Measurements from ENCODE around the gene SMG6.
A peak's percentile ranks its signal among the peaks of the same experiment; 100 is the strongest.

SMG6 gene

DNA sequence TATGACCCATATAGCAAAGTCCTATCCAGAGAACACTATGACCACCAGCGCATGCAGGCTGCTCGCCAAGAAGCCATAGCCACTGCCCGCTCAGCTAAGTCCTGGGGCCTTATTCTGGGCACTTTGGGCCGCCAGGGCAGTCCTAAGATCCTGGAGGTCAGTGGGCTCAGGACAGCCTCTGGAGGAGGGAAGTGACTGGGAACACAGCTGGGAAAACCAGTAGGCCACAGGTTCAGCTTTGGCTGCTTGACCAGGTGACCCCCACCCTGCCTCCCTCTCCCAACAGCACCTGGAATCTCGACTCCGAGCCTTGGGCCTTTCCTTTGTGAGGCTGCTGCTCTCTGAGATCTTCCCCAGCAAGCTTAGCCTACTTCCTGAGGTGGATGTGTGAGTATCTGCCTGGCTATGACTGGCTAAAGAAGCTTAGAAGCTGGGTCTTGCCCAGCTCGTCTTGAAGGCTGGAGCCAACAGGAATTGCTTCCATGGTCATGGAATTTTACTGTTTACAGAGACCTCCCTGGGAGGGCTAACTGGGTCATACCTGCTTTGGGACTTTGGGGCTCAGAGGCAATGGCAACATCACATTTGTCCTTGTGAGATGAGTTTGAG is 263.3 kb downstream of the SMG6 start:
- H3K27ac ChIP-seq (ENCODE audit: low read depth, low read length), result no peak overlapping the region
- no peak overlapping the region for H3K9ac ChIP-seq (ENCODE audit: low read depth, low read length)
- H3K9me3 ChIP-seq (ENCODE audit: control insufficient read depth, insufficient read depth, low read length), result no peaks in the 10 kb centered on the region
- H3K27me3 ChIP-seq (ENCODE audit: control insufficient read depth, insufficient read depth, low read length), result peaks cover 6% of the 10 kb centered on the region; the same call in 1 of the 2 replicates
- peaks cover 15% of the 10 kb centered on the region for H3K36me3 ChIP-seq (ENCODE audit: control insufficient read depth, insufficient read depth, low read length)
- H3K4me1 ChIP-seq (ENCODE audit: control insufficient read depth, insufficient read depth, low read length), result 0 out of 2 replicates have a peak, but pooled peaks cover 3% of the 10 kb centered on the region
- H3K4me3 ChIP-seq (ENCODE audit: low read depth, low read length), result no peak overlapping the region

DNA sequence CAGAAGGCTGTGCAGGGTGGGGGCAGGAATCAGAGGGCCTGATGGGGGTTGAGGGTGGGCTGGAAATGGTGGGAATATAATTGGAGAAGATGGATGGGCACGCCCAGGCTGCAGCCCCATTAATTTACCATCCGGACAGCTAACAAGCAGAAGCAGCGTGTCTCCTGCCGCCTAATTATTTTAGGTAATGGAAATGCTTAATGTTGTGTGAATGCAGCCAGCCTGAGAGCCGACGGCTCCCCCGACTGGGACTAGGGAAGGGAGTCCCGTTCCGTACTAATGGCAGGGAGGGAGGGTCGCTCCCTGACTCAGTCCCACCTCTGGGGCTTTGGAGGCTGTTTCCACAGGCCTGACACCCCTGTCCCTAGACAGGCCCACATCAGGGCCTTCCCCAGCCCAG is 266.4 kb downstream of the SMG6 start:
- Histone ChIP-seq H3K4me3 (ENCODE audit: low read depth, low read length) (no peak overlapping the region), H3K27ac (ENCODE audit: low read depth, low read length) (no peak overlapping the region), H3K9ac (ENCODE audit: low read depth, low read length) (no peak overlapping the region), H3K36me3 (ENCODE audit: control insufficient read depth, insufficient read depth, low read length) (peaks cover 2% of the 10 kb centered on the region), H3K27me3 (ENCODE audit: control insufficient read depth, insufficient read depth, low read length) (peaks cover 6% of the 10 kb centered on the region; the same call in 1 of the 2 replicates), H3K9me3 (ENCODE audit: control insufficient read depth, insufficient read depth, low read length) (no peaks in the 10 kb centered on the region), H3K4me1 (ENCODE audit: control insufficient read depth, insufficient read depth, low read length) (no peaks in the 10 kb centered on the region)

DNA sequence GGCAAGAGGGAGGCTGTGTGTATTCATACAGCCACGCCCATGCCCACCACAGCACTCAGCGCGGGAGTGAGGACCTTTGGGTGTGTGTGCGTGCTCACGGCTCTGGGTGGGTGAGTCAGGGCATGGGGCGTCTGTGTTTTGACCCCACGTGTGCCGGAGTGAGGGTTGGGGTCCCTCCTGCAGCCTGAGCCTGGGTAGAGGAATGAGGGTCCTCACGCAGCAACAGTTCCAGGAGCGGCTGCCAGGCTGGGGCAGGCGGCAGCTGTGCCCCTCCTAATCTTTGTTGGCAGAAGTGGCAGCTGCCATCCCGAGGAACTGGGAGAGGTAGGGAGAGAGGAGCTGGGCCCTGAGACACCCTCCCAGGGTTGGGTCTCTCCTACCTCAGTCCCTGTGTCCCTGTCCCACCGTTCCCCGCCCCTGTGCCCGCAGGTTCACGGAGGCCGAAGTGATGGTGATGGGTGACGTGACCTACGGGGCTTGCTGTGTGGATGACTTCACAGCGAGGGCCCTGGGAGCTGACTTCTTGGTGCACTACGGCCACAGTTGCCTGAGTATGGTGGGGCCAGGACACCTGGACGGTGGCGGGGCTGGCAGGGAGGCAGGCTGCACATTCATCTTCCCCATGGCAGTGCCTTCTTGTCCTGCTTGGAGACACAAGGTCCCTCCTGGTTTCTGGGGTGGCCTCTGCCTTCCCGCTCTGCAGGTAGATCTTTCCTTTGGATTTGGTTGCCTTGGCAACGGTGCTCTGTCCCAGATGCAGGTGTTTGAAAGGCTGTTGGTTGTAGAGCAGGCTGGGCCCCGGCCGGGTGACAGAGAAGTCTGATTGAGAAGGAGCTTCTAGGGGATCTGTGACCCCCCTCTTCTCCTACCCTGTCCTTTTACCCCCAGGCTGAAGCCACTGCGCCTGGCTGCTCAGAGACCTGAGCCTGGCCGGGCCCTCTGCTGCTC is 267.8 kb downstream of the SMG6 start:
- Histone ChIP-seq H3K9me3 (ENCODE audit: control insufficient read depth, insufficient read depth, low read length) (no peaks in the 10 kb centered on the region), H3K27me3 (ENCODE audit: control insufficient read depth, insufficient read depth, low read length) (peaks cover 2% of the 10 kb centered on the region; the same call in 1 of the 2 replicates), H3K9ac (ENCODE audit: low read depth, low read length) (no peak overlapping the region), H3K27ac (ENCODE audit: low read depth, low read length) (no peak overlapping the region), H3K4me1 (ENCODE audit: control insufficient read depth, insufficient read depth, low read length) (peaks cover 2% of the 10 kb centered on the region; the same call in 1 of the 2 replicates), H3K36me3 (ENCODE audit: control insufficient read depth, insufficient read depth, low read length) (peaks cover 2% of the 10 kb centered on the region), H3K4me3 (ENCODE audit: low read depth, low read length) (no peak overlapping the region)

DNA sequence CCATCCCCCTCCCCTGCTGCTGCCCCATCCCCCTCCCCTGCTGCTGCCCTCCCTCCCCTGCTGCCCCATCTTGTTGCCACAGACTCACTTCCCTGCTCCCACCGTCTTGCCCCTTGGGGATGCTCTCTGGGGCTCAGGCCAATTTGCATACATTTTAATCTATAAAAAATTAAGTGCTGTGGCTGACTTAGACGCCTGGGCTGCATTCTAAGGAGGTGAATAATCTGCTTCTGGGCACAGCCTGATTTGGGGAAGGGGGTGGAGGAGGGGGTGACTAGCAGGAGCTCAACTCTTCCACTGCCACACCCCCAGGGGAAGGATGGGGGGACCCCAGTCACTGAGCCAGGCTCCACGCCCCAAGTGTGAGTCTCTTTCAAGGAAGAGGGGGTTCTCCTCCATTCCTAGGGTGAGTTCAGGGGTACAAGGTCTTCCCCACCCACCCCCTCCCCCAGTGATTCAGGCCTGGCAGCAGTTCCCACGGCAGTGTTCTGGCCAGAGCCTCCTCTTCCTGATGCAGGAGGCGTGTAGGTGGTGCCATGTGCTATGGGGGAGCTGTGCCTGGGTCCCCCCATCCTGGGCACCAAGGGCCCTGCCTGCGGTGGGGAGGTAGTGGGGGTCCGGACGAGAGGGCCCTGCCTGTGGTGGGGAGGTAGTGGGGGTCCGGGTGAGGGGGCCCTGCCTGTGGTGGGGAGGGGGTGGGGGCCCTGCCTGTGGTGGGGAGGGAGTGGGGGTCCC is 268.6 kb downstream of the SMG6 start:
- H3K36me3 ChIP-seq (ENCODE audit: control insufficient read depth, insufficient read depth, low read length), result peaks cover 2% of the 10 kb centered on the region
- H3K9ac ChIP-seq (ENCODE audit: low read depth, low read length), result no peak overlapping the region
- H3K9me3 ChIP-seq (ENCODE audit: control insufficient read depth, insufficient read depth, low read length), result no peaks in the 10 kb centered on the region
- no peak overlapping the region for H3K27ac ChIP-seq (ENCODE audit: low read depth, low read length)
- peaks cover 4% of the 10 kb centered on the region; the same call in 1 of the 2 replicates for H3K4me1 ChIP-seq (ENCODE audit: control insufficient read depth, insufficient read depth, low read length)
- no peaks in the 10 kb centered on the region for H3K27me3 ChIP-seq (ENCODE audit: control insufficient read depth, insufficient read depth, low read length)
- H3K4me3 ChIP-seq (ENCODE audit: low read depth, low read length), result no peak overlapping the region

GRCh38 chr17:2034157-2034556 is 269.4 kb downstream of the SMG6 start:
- Histone ChIP-seq H3K4me1 (ENCODE audit: control insufficient read depth, insufficient read depth, low read length) (peaks cover 4% of the 10 kb centered on the region; the same call in 1 of the 2 replicates), H3K4me3 (ENCODE audit: low read depth, low read length) (no peak overlapping the region), H3K27me3 (ENCODE audit: control insufficient read depth, insufficient read depth, low read length) (peaks cover 7% of the 10 kb centered on the region), H3K9ac (ENCODE audit: low read depth, low read length) (no peak overlapping the region), H3K9me3 (ENCODE audit: control insufficient read depth, insufficient read depth, low read length) (no peaks in the 10 kb centered on the region), H3K36me3 (ENCODE audit: control insufficient read depth, insufficient read depth, low read length) (peaks cover 2% of the 10 kb centered on the region; the same call in 1 of the 2 replicates), H3K27ac (ENCODE audit: low read depth, low read length) (no peak overlapping the region)

GRCh38 chr17:2033153-2033552 is 270.4 kb downstream of the SMG6 start:
- peaks cover 4% of the 10 kb centered on the region; the same call in 1 of the 2 replicates for H3K4me1 ChIP-seq (ENCODE audit: control insufficient read depth, insufficient read depth, low read length)
- no peak overlapping the region for H3K9ac ChIP-seq (ENCODE audit: low read depth, low read length)
- peaks cover 2% of the 10 kb centered on the region; the same call in 1 of the 2 replicates for H3K36me3 ChIP-seq (ENCODE audit: control insufficient read depth, insufficient read depth, low read length)
- H3K27ac ChIP-seq (ENCODE audit: low read depth, low read length), result no peak overlapping the region
- H3K27me3 ChIP-seq (ENCODE audit: control insufficient read depth, insufficient read depth, low read length), result peaks cover 17% of the 10 kb centered on the region
- H3K4me3 ChIP-seq (ENCODE audit: low read depth, low read length), result no peak overlapping the region
- no peaks in the 10 kb centered on the region for H3K9me3 ChIP-seq (ENCODE audit: control insufficient read depth, insufficient read depth, low read length)

DNA sequence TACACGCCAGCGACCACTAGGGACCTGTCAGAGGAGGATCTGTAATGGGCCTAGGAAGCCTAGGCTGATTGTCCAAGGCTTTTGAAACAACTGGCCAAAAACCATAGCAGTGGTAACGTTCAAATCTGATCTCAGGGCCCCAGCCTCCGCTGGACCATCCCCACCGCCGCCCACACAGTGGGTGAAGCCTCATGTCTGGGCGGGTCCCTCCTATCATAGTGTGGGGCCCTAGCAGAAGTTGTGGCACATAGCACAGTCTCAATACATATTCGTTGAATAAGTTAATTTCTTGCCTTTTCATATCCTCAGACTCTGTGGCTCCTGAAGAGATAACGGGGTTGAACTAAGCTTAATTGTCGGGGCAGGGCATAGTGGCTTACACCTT is 272.8 kb downstream of the SMG6 start:
- Histone ChIP-seq H3K4me3 (ENCODE audit: low read depth, low read length) (peak overlapping the region; percentile 88), H3K27ac (ENCODE audit: low read depth, low read length) (no peak overlapping the region), H3K27me3 (ENCODE audit: control insufficient read depth, insufficient read depth, low read length) (peaks cover 40% of the 10 kb centered on the region), H3K36me3 (ENCODE audit: control insufficient read depth, insufficient read depth, low read length) (no peaks in the 10 kb centered on the region), H3K4me1 (ENCODE audit: control insufficient read depth, insufficient read depth, low read length) (peaks cover 4% of the 10 kb centered on the region; the same call in 1 of the 2 replicates), H3K9me3 (ENCODE audit: control insufficient read depth, insufficient read depth, low read length) (no peaks in the 10 kb centered on the region; the same call in 1 of the 2 replicates), H3K9ac (ENCODE audit: low read depth, low read length) (no peak overlapping the region)

DNA sequence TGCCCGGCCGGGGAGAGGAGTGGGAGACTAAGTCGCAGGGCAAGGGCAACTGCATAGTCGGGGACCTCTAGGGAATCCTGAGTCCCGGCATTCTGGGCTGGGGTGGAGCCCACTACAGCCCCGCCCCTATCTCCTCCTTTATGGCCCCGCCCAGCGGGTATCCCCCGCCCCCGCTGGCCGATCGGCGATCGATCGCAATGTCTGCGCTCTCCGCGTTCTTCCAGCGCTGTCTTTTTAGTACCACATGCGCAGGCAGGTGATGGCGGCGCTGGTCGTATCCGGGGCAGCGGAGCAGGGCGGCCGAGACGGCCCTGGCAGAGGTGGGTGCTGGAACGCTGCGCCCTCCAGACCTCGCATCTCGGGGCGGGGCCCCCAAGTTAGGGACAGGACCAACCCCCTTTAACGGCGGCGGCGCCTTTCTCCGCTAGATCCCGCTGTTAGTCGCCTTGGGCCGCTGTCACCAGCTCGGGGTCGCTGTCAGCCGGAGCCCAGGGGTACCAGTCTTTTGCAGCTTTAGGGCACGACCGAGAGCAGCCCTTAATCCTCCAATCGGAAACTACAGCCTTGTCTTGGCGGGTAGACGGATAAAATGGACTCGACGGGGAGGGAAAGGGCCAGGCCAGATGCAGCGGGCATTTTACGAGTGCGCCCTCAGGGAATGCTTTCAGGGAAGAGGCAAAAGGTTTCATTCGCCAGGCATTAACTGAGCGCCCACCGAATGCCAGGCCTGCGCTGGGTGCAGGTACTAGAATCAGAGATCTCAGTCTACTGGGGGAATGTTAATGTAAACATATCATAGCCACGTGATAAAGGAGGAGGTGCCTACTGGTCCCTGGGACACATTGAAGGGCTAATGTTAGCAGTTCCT is 273.4 kb downstream of the SMG6 start, which contains the start of gene DPH1:
Gene DPH1 (plus strand): TSS at position 243 of the 868 bp plus-strand sequence. CDS start 17 bp downstream, at position 260.
- H3K4me3 ChIP-seq (ENCODE audit: low read depth, low read length), result peak within 1 kb of the TSS; percentile 88
- H3K9ac ChIP-seq (ENCODE audit: low read depth, low read length), result peak within 1 kb of the TSS; percentile 16; the same call in 1 of the 2 replicates
- no peak within 1 kb of the TSS for H3K27ac ChIP-seq (ENCODE audit: low read depth, low read length)
- no peaks in the 10 kb centered on the region; the same call in 1 of the 2 replicates for H3K9me3 ChIP-seq (ENCODE audit: control insufficient read depth, insufficient read depth, low read length)
- H3K36me3 ChIP-seq (ENCODE audit: control insufficient read depth, insufficient read depth, low read length), result no peaks in the 10 kb centered on the region
- H3K4me1 ChIP-seq (ENCODE audit: control insufficient read depth, insufficient read depth, low read length), result peaks cover 4% of the 10 kb centered on the region; the same call in 1 of the 2 replicates
- H3K27me3 ChIP-seq (ENCODE audit: control insufficient read depth, insufficient read depth, low read length), result peaks cover 47% of the 10 kb centered on the region

GRCh38 chr17:2028737-2029136 is 274.8 kb downstream of the SMG6 start:
- Histone ChIP-seq H3K27ac (ENCODE audit: low read depth, low read length) (no peak overlapping the region), H3K9me3 (ENCODE audit: control insufficient read depth, insufficient read depth, low read length) (no peaks in the 10 kb centered on the region; the same call in 1 of the 2 replicates), H3K27me3 (ENCODE audit: control insufficient read depth, insufficient read depth, low read length) (peaks cover 61% of the 10 kb centered on the region), H3K4me3 (ENCODE audit: low read depth, low read length) (no peak overlapping the region), H3K4me1 (ENCODE audit: control insufficient read depth, insufficient read depth, low read length) (peaks cover 7% of the 10 kb centered on the region; the same call in 1 of the 2 replicates), H3K36me3 (ENCODE audit: control insufficient read depth, insufficient read depth, low read length) (no peaks in the 10 kb centered on the region), H3K9ac (ENCODE audit: low read depth, low read length) (no peak overlapping the region)

DNA sequence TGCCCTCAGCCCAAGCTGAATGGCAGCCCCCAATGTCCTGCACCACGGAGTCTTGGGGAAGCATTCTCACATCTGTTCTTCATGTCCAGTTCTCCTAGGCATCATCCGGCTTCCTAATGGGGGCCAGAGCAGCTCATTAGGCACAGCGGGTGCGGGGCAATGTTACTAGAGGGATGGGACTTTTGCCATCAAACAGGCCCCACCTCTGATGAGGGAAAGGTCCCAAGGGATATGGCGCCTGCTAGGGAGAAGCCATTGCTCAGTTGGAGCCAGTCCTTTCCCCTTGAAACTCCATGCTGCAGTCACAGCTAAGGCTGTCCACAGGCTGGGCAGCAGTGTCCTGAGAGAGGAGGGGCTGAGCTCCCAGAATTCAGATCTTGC is 275.4 kb downstream of the SMG6 start:
- H3K36me3 ChIP-seq (ENCODE audit: control insufficient read depth, insufficient read depth, low read length), result no peaks in the 10 kb centered on the region
- peaks cover 66% of the 10 kb centered on the region for H3K27me3 ChIP-seq (ENCODE audit: control insufficient read depth, insufficient read depth, low read length)
- no peak overlapping the region for H3K4me3 ChIP-seq (ENCODE audit: low read depth, low read length)
- H3K9ac ChIP-seq (ENCODE audit: low read depth, low read length), result no peak overlapping the region
- peaks cover 7% of the 10 kb centered on the region for H3K4me1 ChIP-seq (ENCODE audit: control insufficient read depth, insufficient read depth, low read length)
- no peaks in the 10 kb centered on the region; the same call in 1 of the 2 replicates for H3K9me3 ChIP-seq (ENCODE audit: control insufficient read depth, insufficient read depth, low read length)
- no peak overlapping the region for H3K27ac ChIP-seq (ENCODE audit: low read depth, low read length)

All from HUES48 (cell line).